GM10266 (cell line): Measurements from ENCODE around the gene SPATA7.
A peak's percentile ranks its signal among the peaks of the same experiment; 100 is the strongest.
"Not testable (repeated sequence)": the region's sequence is repeated elsewhere in the genome, so short reads cannot be mapped to it uniquely, and the experiment has no call there.

Experiments
- DNase-seq: peaks from one replicate; pipeline ENCODE4 v3.0.0; 2012; ENCODE audit errors: extremely low spot score
- CTCF ChIP-seq: IDR thresholded peaks from 2 replicates; pipeline ENCODE4 v1.5.1; 2012; ENCODE audit warnings: mild to moderate bottlenecking, low read depth; ENCODE audit not compliant: control insufficient read depth, insufficient read depth; ENCODE audit errors: missing control alignments

SPATA7 gene

GRCh38 chr14:88380405-88380804 is 5.1 kb upstream of the SPATA7 start:
- DNase-seq = peak; percentile 22
- TF ChIP-seq CTCF = no peak

- DNase-seq = not testable (repeated sequence)
These were observed 3.8 kb upstream of the SPATA7 start for GRCh38 chr14:88381634-88382033.

GRCh38 chr14:88384718-88385117 is 739 bp upstream of the SPATA7 start:
- DNase-seq = no peak
- no peak for TF ChIP-seq CTCF

GRCh38 chr14:88386256-88386794 is 868 bp downstream of the SPATA7 start:
- no peak for DNase-seq
- TF ChIP-seq CTCF = no peak

- no peak for DNase-seq
- TF ChIP-seq CTCF = no peak
These were observed 3.4 kb downstream of the SPATA7 start for GRCh38 chr14:88388741-88389282.

- no peak for DNase-seq
- TF ChIP-seq CTCF = no peak
These were observed 7.2 kb downstream of the SPATA7 start for GRCh38 chr14:88392609-88393008.

GRCh38 chr14:88411039-88411438 is 25.6 kb downstream of the SPATA7 start:
- no peak for TF ChIP-seq CTCF
- DNase-seq = no peak

GRCh38 chr14:88417594-88417993 is 32.1 kb downstream of the SPATA7 start:
- TF ChIP-seq CTCF = no peak
- DNase-seq = no peak
